Measurements from ENCODE around the gene SIN3A. TPM values are rescaled to one million over a fixed set of nuclear protein-coding genes. Genes with fewer than 3 reads are reported as not detected.
A peak's percentile ranks its signal among the peaks of the same experiment; 100 is the strongest.

Gene SIN3A
- total RNA-seq, 1 experiment from 2014 or later = 64.4 TPM

- ChIA-PET CTCF (no interaction called here), POLR2A (no interaction called here)
- Mint-ChIP-seq H3K27ac (ENCODE audit: unreplicated experiment) (peak overlapping the region; percentile 89), H3K4me3 (ENCODE audit: unreplicated experiment) (peak overlapping the region; percentile 74), H3K4me1 (ENCODE audit: low read depth, unreplicated experiment) (peaks cover 23% of the 10 kb centered on the region), H3K36me3 (ENCODE audit: insufficient read depth, unreplicated experiment) (peaks cover 54% of the 10 kb centered on the region), H3K9me3 (ENCODE audit: unreplicated experiment) (no peaks in the 10 kb centered on the region), H3K27me3 (ENCODE audit: insufficient read depth, unreplicated experiment) (no peaks in the 10 kb centered on the region)
- Histone ChIP-seq H3K4me3 (ENCODE audit: low read depth, low read length) (peak overlapping the region; percentile 78), H3K4me1 (peaks cover 42% of the 10 kb centered on the region), H3K36me3 (ENCODE audit: control insufficient read depth, insufficient read depth, low read length) (no peaks in the 10 kb centered on the region), H3K9me3 (no peaks in the 10 kb centered on the region), H3K27me3 (replicated peaks; ENCODE audit: control insufficient read depth, insufficient read depth, low read length) (no peaks in the 10 kb centered on the region)
- DNase-seq = no peak
- BruUV-seq (replicated peaks) = no TSS peak
- TF ChIP-seq, protein P1, sequence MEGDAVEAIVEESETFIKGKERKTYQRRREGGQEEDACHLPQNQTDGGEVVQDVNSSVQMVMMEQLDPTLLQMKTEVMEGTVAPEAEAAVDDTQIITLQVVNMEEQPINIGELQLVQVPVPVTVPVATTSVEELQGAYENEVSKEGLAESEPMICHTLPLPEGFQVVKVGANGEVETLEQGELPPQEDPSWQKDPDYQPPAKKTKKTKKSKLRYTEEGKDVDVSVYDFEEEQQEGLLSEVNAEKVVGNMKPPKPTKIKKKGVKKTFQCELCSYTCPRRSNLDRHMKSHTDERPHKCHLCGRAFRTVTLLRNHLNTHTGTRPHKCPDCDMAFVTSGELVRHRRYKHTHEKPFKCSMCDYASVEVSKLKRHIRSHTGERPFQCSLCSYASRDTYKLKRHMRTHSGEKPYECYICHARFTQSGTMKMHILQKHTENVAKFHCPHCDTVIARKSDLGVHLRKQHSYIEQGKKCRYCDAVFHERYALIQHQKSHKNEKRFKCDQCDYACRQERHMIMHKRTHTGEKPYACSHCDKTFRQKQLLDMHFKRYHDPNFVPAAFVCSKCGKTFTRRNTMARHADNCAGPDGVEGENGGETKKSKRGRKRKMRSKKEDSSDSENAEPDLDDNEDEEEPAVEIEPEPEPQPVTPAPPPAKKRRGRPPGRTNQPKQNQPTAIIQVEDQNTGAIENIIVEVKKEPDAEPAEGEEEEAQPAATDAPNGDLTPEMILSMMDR (IDR thresholded peaks at IDR 0.05; ENCODE audit: insufficient read depth in 1 of 2, low read depth in 1 of 2, low read length in 1 of 2, severe bottlenecking in 1 of 2, unreplicated experiment in 1 of 2) = no peak
- intact Hi-C loops (cut with micrococcal nuclease; ENCODE audit: unreplicated experiment) = no loop called here
Measured at GRCh38 chr15:75456710-75457109, 5.2 kb upstream of the SIN3A start.

DNA sequence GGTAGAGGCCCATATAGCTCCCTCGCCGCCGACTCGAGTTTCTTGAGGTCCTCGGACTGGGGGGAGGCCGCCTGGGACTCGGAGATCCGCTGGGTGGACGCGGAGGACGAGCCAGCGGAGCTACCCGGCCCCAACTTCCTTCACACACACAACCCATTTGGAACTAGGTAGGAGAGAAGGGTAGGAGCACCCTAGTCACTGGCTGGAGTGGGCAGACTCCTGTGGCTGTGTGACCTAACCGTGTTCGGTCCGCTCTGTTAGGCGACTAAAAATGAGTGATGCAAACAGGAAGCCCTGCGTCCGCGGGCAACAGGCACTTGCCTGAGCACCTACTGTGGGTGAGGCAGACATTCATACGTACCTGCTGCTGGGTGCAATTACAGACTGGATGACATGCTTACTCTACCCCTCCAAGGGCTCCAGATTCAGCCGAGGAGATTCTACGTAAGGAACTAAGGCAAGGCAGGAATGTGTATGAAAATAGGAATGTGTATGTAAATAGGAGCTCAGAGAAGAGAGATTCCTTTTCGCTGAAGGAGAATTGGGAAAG, 4.6 kb upstream of the SIN3A start:
- peaks cover 54% of the 10 kb centered on the region for H3K36me3 Mint-ChIP-seq (ENCODE audit: insufficient read depth, unreplicated experiment)
- H3K27me3 Mint-ChIP-seq (ENCODE audit: insufficient read depth, unreplicated experiment) = no peaks in the 10 kb centered on the region
- ChIA-PET POLR2A (interaction anchor here (1.2 to 2.7 kb wide), 2 partner anchors 88 to 499 kb away, joined by 4 to 20 read pairs; partner anchors contain the start of genes MAN2C1 and RPP25), CTCF (interaction anchor here (1.4 to 3.5 kb wide), 2 partner anchors 9 to 88 kb away, joined by 5 to 26 read pairs; partner anchors contain the start of gene MAN2C1)
- H3K27ac Mint-ChIP-seq (ENCODE audit: unreplicated experiment) = peak overlapping the region; percentile 89
- BruUV-seq (replicated peaks) = TSS peak; percentile 20
- peaks cover 20% of the 10 kb centered on the region for H3K4me1 Mint-ChIP-seq (ENCODE audit: low read depth, unreplicated experiment)
- Histone ChIP-seq H3K27me3 (replicated peaks; ENCODE audit: control insufficient read depth, insufficient read depth, low read length) (no peaks in the 10 kb centered on the region), H3K36me3 (ENCODE audit: control insufficient read depth, insufficient read depth, low read length) (no peaks in the 10 kb centered on the region), H3K4me1 (peaks cover 36% of the 10 kb centered on the region), H3K9me3 (no peaks in the 10 kb centered on the region), H3K4me3 (ENCODE audit: low read depth, low read length) (peak overlapping the region; percentile 78)
- intact Hi-C loops (cut with micrococcal nuclease; ENCODE audit: unreplicated experiment) = loop anchor here (2.0 kb wide), 1 partner anchor 185 kb away; the partner anchor contains the start of gene IMP3
- no peaks in the 10 kb centered on the region for H3K9me3 Mint-ChIP-seq (ENCODE audit: unreplicated experiment)
- DNase-seq = peak; percentile 53 to 58
- TF ChIP-seq, protein P1 (IDR thresholded peaks at IDR 0.05; ENCODE audit: insufficient read depth in 1 of 2, low read depth in 1 of 2, low read length in 1 of 2, severe bottlenecking in 1 of 2, unreplicated experiment in 1 of 2) = no peak
- H3K4me3 Mint-ChIP-seq (ENCODE audit: unreplicated experiment) = peak overlapping the region; percentile 74

GRCh38 chr15:75455424-75455981, 4.0 kb upstream of the SIN3A start:
- H3K4me3 ChIP-seq (ENCODE audit: low read depth, low read length) = peak overlapping the region; percentile 78
- DNase-seq = peak; percentile 78 to 83
- ChIA-PET POLR2A (interaction anchor here (0.6 to 2.7 kb wide), 3 partner anchors 87 to 499 kb away, joined by 3 to 20 read pairs (median 4); partner anchors contain the start of genes MAN2C1 and RPP25), CTCF (interaction anchor here (0.6 to 3.5 kb wide), 3 partner anchors 9 to 229 kb away, joined by 5 to 26 read pairs (median 5); partner anchors contain the start of gene MAN2C1)
- H3K4me1 Mint-ChIP-seq (ENCODE audit: low read depth, unreplicated experiment) = peaks cover 15% of the 10 kb centered on the region
- peaks cover 51% of the 10 kb centered on the region for H3K36me3 Mint-ChIP-seq (ENCODE audit: insufficient read depth, unreplicated experiment)
- intact Hi-C loops (cut with micrococcal nuclease; ENCODE audit: unreplicated experiment) = loop anchor here (2.0 kb wide), 1 partner anchor 185 kb away; the partner anchor contains the start of gene IMP3
- no peaks in the 10 kb centered on the region for H3K36me3 ChIP-seq (ENCODE audit: control insufficient read depth, insufficient read depth, low read length)
- no peaks in the 10 kb centered on the region for H3K27me3 ChIP-seq (replicated peaks; ENCODE audit: control insufficient read depth, insufficient read depth, low read length)
- H3K4me1 ChIP-seq = peaks cover 31% of the 10 kb centered on the region
- BruUV-seq (replicated peaks) = no TSS peak
- H3K27me3 Mint-ChIP-seq (ENCODE audit: insufficient read depth, unreplicated experiment) = no peaks in the 10 kb centered on the region
- peak overlapping the region; percentile 74 for H3K4me3 Mint-ChIP-seq (ENCODE audit: unreplicated experiment)
- no peaks in the 10 kb centered on the region for H3K9me3 ChIP-seq
- H3K9me3 Mint-ChIP-seq (ENCODE audit: unreplicated experiment) = no peaks in the 10 kb centered on the region
- H3K27ac Mint-ChIP-seq (ENCODE audit: unreplicated experiment) = peak overlapping the region; percentile 89
- TF ChIP-seq, protein P1 (IDR thresholded peaks at IDR 0.05; ENCODE audit: insufficient read depth in 1 of 2, low read depth in 1 of 2, low read length in 1 of 2, severe bottlenecking in 1 of 2, unreplicated experiment in 1 of 2) = no peak
